ENCODE data around the gene PRKN. TPM values are rescaled to one million over a fixed set of nuclear protein-coding genes. Genes with fewer than 3 reads are reported as not detected.
A peak's percentile ranks its signal among the peaks of the same experiment; 100 is the strongest.

Gene PRKN
- total RNA-seq, 1 donor from 2014 or later = 7.0 TPM

DNA sequence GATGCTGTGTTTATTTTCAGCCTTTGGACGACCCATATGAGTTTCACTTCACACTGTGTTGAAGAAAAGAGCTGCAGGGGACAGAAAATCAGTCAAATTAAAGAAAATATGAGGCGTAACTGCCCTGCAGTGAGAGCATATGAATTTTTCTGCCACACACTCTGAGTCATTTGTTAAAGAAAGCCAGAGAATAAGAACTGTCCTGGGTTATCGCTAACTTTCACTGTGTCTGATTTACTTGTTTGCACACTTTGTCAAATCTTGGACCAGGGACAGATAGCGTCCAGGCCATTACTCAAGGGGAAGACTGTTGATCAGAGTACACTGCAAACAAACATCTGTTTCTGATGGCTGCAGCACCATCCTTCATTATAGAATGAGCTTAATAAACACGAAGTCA is 1326.9 kb downstream of the PRKN start:
- Mint-ChIP-seq H3K9me3 (ENCODE audit: unreplicated experiment) (peaks cover 2% of the 10 kb centered on the region), H3K36me3 (ENCODE audit: unreplicated experiment) (no peaks in the 10 kb centered on the region), H3K27me3 (ENCODE audit: unreplicated experiment) (peaks cover 2% of the 10 kb centered on the region), H3K27ac (ENCODE audit: unreplicated experiment) (no peak overlapping the region), H3K4me1 (ENCODE audit: low read depth, unreplicated experiment) (peaks cover 4% of the 10 kb centered on the region), H3K4me3 (ENCODE audit: unreplicated experiment) (no peak overlapping the region)
- no peak for DNase-seq
- TF ChIP-seq, protein P1, sequence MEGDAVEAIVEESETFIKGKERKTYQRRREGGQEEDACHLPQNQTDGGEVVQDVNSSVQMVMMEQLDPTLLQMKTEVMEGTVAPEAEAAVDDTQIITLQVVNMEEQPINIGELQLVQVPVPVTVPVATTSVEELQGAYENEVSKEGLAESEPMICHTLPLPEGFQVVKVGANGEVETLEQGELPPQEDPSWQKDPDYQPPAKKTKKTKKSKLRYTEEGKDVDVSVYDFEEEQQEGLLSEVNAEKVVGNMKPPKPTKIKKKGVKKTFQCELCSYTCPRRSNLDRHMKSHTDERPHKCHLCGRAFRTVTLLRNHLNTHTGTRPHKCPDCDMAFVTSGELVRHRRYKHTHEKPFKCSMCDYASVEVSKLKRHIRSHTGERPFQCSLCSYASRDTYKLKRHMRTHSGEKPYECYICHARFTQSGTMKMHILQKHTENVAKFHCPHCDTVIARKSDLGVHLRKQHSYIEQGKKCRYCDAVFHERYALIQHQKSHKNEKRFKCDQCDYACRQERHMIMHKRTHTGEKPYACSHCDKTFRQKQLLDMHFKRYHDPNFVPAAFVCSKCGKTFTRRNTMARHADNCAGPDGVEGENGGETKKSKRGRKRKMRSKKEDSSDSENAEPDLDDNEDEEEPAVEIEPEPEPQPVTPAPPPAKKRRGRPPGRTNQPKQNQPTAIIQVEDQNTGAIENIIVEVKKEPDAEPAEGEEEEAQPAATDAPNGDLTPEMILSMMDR (IDR thresholded peaks at IDR 0.05; ENCODE audit: partially characterized antibody, unreplicated experiment) = no peak

DNA sequence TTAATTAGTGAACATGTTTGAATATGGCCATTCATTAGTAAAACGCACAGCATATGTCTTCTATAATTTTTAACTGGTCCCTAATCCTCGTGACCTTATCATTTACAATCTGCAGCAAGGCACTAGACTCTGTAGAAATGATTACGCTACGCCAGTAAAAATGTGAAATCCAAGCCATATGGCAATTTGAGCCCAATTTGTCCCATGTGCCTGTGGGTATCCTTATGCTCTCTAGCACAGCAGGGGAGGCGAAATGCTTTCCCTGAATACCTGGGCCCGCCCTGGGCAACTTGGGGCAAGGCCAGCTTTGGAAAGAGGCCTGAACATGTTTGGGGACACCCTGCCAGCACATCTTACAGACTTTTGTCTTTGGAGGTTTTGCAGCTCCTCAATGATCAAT is 1331.0 kb downstream of the PRKN start:
- H3K36me3 Mint-ChIP-seq (ENCODE audit: unreplicated experiment) = no peaks in the 10 kb centered on the region
- DNase-seq = no peak
- H3K27ac Mint-ChIP-seq (ENCODE audit: unreplicated experiment) = no peak overlapping the region
- H3K4me1 Mint-ChIP-seq (ENCODE audit: low read depth, unreplicated experiment) = no peaks in the 10 kb centered on the region
- no peak overlapping the region for H3K4me3 Mint-ChIP-seq (ENCODE audit: unreplicated experiment)
- TF ChIP-seq, protein P1 (IDR thresholded peaks at IDR 0.05; ENCODE audit: partially characterized antibody, unreplicated experiment) = no peak
- H3K27me3 Mint-ChIP-seq (ENCODE audit: unreplicated experiment) = peaks cover 2% of the 10 kb centered on the region
- H3K9me3 Mint-ChIP-seq (ENCODE audit: unreplicated experiment) = peaks cover 2% of the 10 kb centered on the region

GRCh38 chr6:161395716-161396231 is 1331.8 kb downstream of the PRKN start:
- DNase-seq = no peak
- no peaks in the 10 kb centered on the region for H3K36me3 Mint-ChIP-seq (ENCODE audit: unreplicated experiment)
- H3K27me3 Mint-ChIP-seq (ENCODE audit: unreplicated experiment) = peaks cover 2% of the 10 kb centered on the region
- peaks cover 2% of the 10 kb centered on the region for H3K9me3 Mint-ChIP-seq (ENCODE audit: unreplicated experiment)
- no peak overlapping the region for H3K4me3 Mint-ChIP-seq (ENCODE audit: unreplicated experiment)
- H3K27ac Mint-ChIP-seq (ENCODE audit: unreplicated experiment) = no peak overlapping the region
- TF ChIP-seq, protein P1 (IDR thresholded peaks at IDR 0.05; ENCODE audit: partially characterized antibody, unreplicated experiment) = no peak
- H3K4me1 Mint-ChIP-seq (ENCODE audit: low read depth, unreplicated experiment) = no peaks in the 10 kb centered on the region

DNA sequence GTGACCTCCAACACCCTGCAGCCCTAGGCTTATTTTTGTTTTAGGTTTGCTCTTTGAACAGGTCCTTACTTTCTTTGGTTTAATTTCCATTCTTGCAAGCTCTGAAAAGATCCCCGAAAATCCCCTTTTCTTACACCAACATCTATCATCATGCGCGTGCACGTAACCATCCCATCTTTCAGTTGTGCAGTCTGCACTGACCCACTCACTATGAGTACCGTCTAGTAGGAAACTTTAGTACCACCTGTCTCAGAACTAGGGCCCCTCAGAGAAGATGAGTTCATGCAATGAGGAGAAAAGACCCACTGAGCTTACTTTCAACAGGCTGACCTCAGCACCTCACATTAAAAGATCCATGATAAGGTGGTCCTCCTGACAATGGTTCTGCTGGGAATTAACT is 1333.1 kb downstream of the PRKN start:
- Mint-ChIP-seq H3K9me3 (ENCODE audit: unreplicated experiment) (peaks cover 2% of the 10 kb centered on the region), H3K4me1 (ENCODE audit: low read depth, unreplicated experiment) (no peaks in the 10 kb centered on the region), H3K4me3 (ENCODE audit: unreplicated experiment) (no peak overlapping the region), H3K27me3 (ENCODE audit: unreplicated experiment) (peaks cover 2% of the 10 kb centered on the region), H3K27ac (ENCODE audit: unreplicated experiment) (no peak overlapping the region), H3K36me3 (ENCODE audit: unreplicated experiment) (no peaks in the 10 kb centered on the region)
- no peak for DNase-seq
- TF ChIP-seq, protein P1 (IDR thresholded peaks at IDR 0.05; ENCODE audit: partially characterized antibody, unreplicated experiment) = no peak

DNA sequence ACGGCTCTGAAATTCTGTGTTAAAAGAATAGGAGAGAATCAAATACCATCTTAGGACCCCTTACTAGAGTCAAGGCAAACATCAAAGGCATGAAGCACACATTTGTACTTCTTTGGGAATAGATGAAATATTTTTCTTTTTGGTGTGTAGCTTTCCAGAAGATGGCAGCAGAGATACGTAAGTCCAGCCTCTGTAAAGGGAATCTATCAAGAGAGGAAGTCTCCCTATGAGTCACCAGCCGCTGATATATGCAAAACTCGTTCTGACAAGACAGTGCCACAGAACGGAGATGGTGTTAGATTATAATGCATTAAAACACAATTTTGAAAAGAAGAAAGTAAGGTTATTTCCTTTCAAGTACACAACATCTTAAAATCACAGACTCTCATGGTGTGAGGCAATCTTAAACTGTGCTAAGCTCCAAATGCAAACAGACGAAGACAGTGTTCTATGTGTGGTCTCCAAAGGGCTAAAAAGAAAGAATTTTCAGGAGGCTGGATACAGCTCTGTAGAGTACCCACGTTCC is 1333.7 kb downstream of the PRKN start:
- Mint-ChIP-seq H3K27ac (ENCODE audit: unreplicated experiment) (no peak overlapping the region), H3K9me3 (ENCODE audit: unreplicated experiment) (peaks cover 2% of the 10 kb centered on the region), H3K27me3 (ENCODE audit: unreplicated experiment) (peaks cover 2% of the 10 kb centered on the region), H3K36me3 (ENCODE audit: unreplicated experiment) (no peaks in the 10 kb centered on the region), H3K4me3 (ENCODE audit: unreplicated experiment) (no peak overlapping the region), H3K4me1 (ENCODE audit: low read depth, unreplicated experiment) (no peaks in the 10 kb centered on the region)
- TF ChIP-seq, protein P1 (IDR thresholded peaks at IDR 0.05; ENCODE audit: partially characterized antibody, unreplicated experiment) = peak; percentile 21
- no peak for DNase-seq
